K562 (cell line): Measurements from ENCODE around the gene HSD17B8. TPM values are rescaled to one million over a fixed set of nuclear protein-coding genes. Genes with fewer than 3 reads are reported as not detected.
A peak's percentile ranks its signal among the peaks of the same experiment; 100 is the strongest.

Experiments used
- ATAC-seq: fragments of 200-7000 bp; cut with Tn5 transposase; 3 replicates; pipeline ENCODE4 v1.9.1; 2020; ENCODE audit warnings: moderate library complexity
- BruUV-seq: library from RNA; stranded (reverse); fragments of 400-500 nt; replicated peaks from 2 replicates; lab custom pipeline; 2021; lab: Mats Ljungman, UMichigan
- CTCF ChIA-PET: fragments of 300-600 bp; formaldehyde crosslinking; extraction: SDS; loops from one replicate; lab custom pipeline; 2021; ENCODE audit warnings: low intra/inter-chr PET ratio; lab: Yijun Ruan, JAX
- POLR2A ChIA-PET: fragments of 300-600, 350-650 bp; sonication (Branson Sonifier 250); formaldehyde crosslinking; extraction: SDS; loops from one replicate; lab custom pipeline; 2021; ENCODE audit warnings: antibody characterized with exemption, inconsistent platforms; lab: Yijun Ruan, JAX
- DNase-seq, 4 experiments: peaks; one replicate each; pipeline versions ENCODE4 v3.0.0 to v3.0.0-alpha.2; 2011 to 2018; ENCODE audit warnings: low spot score in 3 of 4, mixed read lengths in 3 of 4; ENCODE audit errors: extremely low read depth in 1 of 4
- FAIRE-seq: peaks from 2 replicates; lab custom pipeline; 2011; peaks lifted over from hg19 to GRCh38; lab: Jason Lieb, UNC
- H2AFZ ChIP-seq: 2 replicates; pipeline ENCODE4 v1.6.0; 2011; ENCODE audit warnings: low read depth, low read length, control low read depth, inconsistent platforms
- H3K27ac ChIP-seq: fragments of 200-600 bp; 3 replicates; pipeline ENCODE4 v1.8.0; 2011; ENCODE audit warnings: low read depth, mild to moderate bottlenecking, control low read depth, inconsistent platforms, low read length, moderate library complexity, mixed read lengths; ENCODE audit errors: extremely low read depth
- H3K27me3 ChIP-seq, 2 experiments: fragments of 300-600 bp in 1 of 2; 2 replicates in 1 of 2; 3 replicates in 1 of 2; pipeline versions ENCODE4 v1.6.0 to v1.8.0; 2011; ENCODE audit warnings: inconsistent platforms in 2 of 2, low read length in 2 of 2, mild to moderate bottlenecking in 1 of 2, mixed read lengths in 1 of 2, moderate library complexity in 1 of 2; ENCODE audit not compliant: control insufficient read depth in 2 of 2, insufficient read depth in 2 of 2
- H3K36me3 ChIP-seq: fragments of 300-600 bp; 3 replicates; pipeline ENCODE4 v1.8.0; 2011; ENCODE audit warnings: mild to moderate bottlenecking, low read length, inconsistent platforms; ENCODE audit not compliant: control insufficient read depth, insufficient read depth
- H3K4me1 ChIP-seq, 2 experiments: fragments of 200-600 bp in 1 of 2; replicated peaks in 1 of 2; 2 replicates in 1 of 2; 3 replicates in 1 of 2; pipeline versions ENCODE4 v1.5.1 to v1.8.0; 2011; ENCODE audit warnings: inconsistent platforms in 2 of 2, low read length in 2 of 2, mild to moderate bottlenecking in 1 of 2, mixed read lengths in 1 of 2, moderate library complexity in 1 of 2; ENCODE audit not compliant: control insufficient read depth in 2 of 2, insufficient read depth in 2 of 2
- H3K4me2 ChIP-seq: 2 replicates; pipeline ENCODE4 v1.6.1; 2011; ENCODE audit warnings: low read length, control low read depth, inconsistent platforms, mixed read lengths; ENCODE audit not compliant: insufficient read depth
- H3K4me3 ChIP-seq: fragments of 200-600 bp; sonication (generic), shearing (Covaris generic); 2 replicates; pipeline ENCODE4 v1.5.1; 2016; ENCODE audit warnings: control low read depth, inconsistent platforms
- H3K79me2 ChIP-seq: fragments of 200-600 bp; 3 replicates; pipeline ENCODE4 v1.8.0; 2011; ENCODE audit warnings: low read length, inconsistent platforms; ENCODE audit not compliant: control insufficient read depth, insufficient read depth
- H3K9ac ChIP-seq, 2 experiments: 2 replicates each; pipeline versions ENCODE4 v1.6.0 to v1.6.1; 2011; ENCODE audit warnings: low read depth in 2 of 2, low read length in 2 of 2, control low read depth in 1 of 2, inconsistent platforms in 1 of 2, mild to moderate bottlenecking in 1 of 2, mixed read lengths in 1 of 2; ENCODE audit not compliant: insufficient read depth in 1 of 2
- H3K9me1 ChIP-seq: one replicate; pipeline ENCODE4 v1.6.0; 2011; ENCODE audit warnings: inconsistent platforms, mild to moderate bottlenecking, low read length, moderate library complexity; ENCODE audit not compliant: control insufficient read depth, insufficient read depth
- H3K9me3 ChIP-seq: replicated peaks from 2 replicates; pipeline ENCODE4 v1.5.1; 2011; ENCODE audit warnings: low read depth, low read length, inconsistent platforms; ENCODE audit not compliant: control insufficient read depth, insufficient read depth
- H4K20me1 ChIP-seq: replicated peaks from 2 replicates; pipeline ENCODE4 v1.6.1; 2011; ENCODE audit warnings: low read length, inconsistent platforms, mixed read lengths; ENCODE audit not compliant: control insufficient read depth, insufficient read depth
- ARHGAP35 ChIP-seq: fragments of 450-650 bp; IDR thresholded peaks from 2 replicates; pipeline ENCODE4 v1.6.1; 2018; ENCODE audit not compliant: partially characterized antibody
- BCOR ChIP-seq: fragments of 450-650 bp; IDR thresholded peaks from 2 replicates; pipeline ENCODE4 v1.6.1; 2016
- CEBPB ChIP-seq: fragments of 450-650 bp; IDR thresholded peaks from 2 replicates; pipeline ENCODE4 v1.6.1; 2016; ENCODE audit warnings: missing genetic modification characterization, missing compliant biosample characterization
- CSDE1 ChIP-seq, 2 experiments: fragments of 450-650 bp; IDR thresholded peaks; 2 replicates each; pipeline ENCODE4 v1.6.1; 2016; ENCODE audit warnings: mild to moderate bottlenecking in 1 of 2
- PHF20 ChIP-seq: fragments of 450-650 bp; IDR thresholded peaks from 2 replicates; pipeline ENCODE4 v1.6.1; 2018; ENCODE audit not compliant: partially characterized antibody
- RUNX1 ChIP-seq: sonication (generic); IDR thresholded peaks from 2 replicates; pipeline ENCODE4 v1.6.1; 2016; ENCODE audit warnings: antibody characterized with exemption, low read depth
- ZC3H4 ChIP-seq: sonication (generic); formaldehyde crosslinking; IDR thresholded peaks from 2 replicates; pipeline ENCODE4 v1.9.0; 2021; ENCODE audit warnings: missing genetic modification reagents, borderline replicate concordance
- ZNF217 ChIP-seq: sonication (generic); formaldehyde crosslinking; IDR thresholded peaks from 2 replicates; pipeline ENCODE4 v1.8.0; 2022; ENCODE audit warnings: mild to moderate bottlenecking, missing genetic modification reagents
- WGBS: fragments of 100-300 bp; shearing (Covaris generic); methylation state at CpG from one replicate; pipeline ENCODE4 v1.1.6; 2016; ENCODE audit warnings: low coverage, mixed read lengths; ENCODE audit not compliant: insufficient coverage; ENCODE audit errors: missing lambda C conversion rate; 5-methylcytosine and 5-hydroxymethylcytosine counted together
- in situ Hi-C: fragments of 300-500 bp; cut with MboI; formaldehyde crosslinking; loops from 4 replicates; pipeline ENCODE4 v1.15.0; 2018; ENCODE audit warnings: inconsistent platforms, mixed read lengths
- intact Hi-C: fragments of 100-400 bp; cut with micrococcal nuclease; formaldehyde crosslinking; loops from 2 replicates; pipeline ENCODE4 v1.14.2; 2022
- polyA plus RNA-seq, 8 experiments: library from polyadenylated mRNA; depleted of rRNA in 4 of 8; stranded (reverse) in 5 of 8; unstranded in 3 of 8; fragments of >200 nt; fragmentation: Nextera tagmentation in 2 of 8; fragmentation: Illumina TruSeq in 1 of 8; extraction: Ambion mirVana in 2 of 8; extraction: Trizol in 1 of 8; gene quantifications; 2 replicates each; pipeline versions ENCODE4 v1.2.1 to v1.2.3, GENCODE V29; 2011 to 2014; ENCODE audit warnings: inconsistent platforms in 1 of 8, missing spikeins in 1 of 8
- total RNA-seq, 7 experiments: library from RNA; depleted of rRNA in 6 of 7; stranded (reverse); fragments of >200 nt in 6 of 7; fragmentation: Illumina TruSeq in 2 of 7; extraction: Trizol in 2 of 7; gene quantifications; 2 replicates each; pipeline versions ENCODE4 v1.2.1 to v1.2.3, GENCODE V29; 2011 to 2021; ENCODE audit warnings: low replicate concordance in 1 of 7
- TF ChIP-seq, protein P1 (sequence below): fragments of 250-450 bp; sonication (Bioruptor Pico); IDR thresholded peaks from 2 replicates; pipeline ENCODE4 v1.8.0; 2021; ENCODE audit warnings: mild to moderate bottlenecking, moderate library complexity

The HSD17B8 gene
- total and polyA plus RNA-seq, 9 of the 15 experiments (the other 6 are each of a cell fraction or from before 2014, with no cell fraction given) = 3.7 to 35.2 (median 14.2) TPM

DNA sequence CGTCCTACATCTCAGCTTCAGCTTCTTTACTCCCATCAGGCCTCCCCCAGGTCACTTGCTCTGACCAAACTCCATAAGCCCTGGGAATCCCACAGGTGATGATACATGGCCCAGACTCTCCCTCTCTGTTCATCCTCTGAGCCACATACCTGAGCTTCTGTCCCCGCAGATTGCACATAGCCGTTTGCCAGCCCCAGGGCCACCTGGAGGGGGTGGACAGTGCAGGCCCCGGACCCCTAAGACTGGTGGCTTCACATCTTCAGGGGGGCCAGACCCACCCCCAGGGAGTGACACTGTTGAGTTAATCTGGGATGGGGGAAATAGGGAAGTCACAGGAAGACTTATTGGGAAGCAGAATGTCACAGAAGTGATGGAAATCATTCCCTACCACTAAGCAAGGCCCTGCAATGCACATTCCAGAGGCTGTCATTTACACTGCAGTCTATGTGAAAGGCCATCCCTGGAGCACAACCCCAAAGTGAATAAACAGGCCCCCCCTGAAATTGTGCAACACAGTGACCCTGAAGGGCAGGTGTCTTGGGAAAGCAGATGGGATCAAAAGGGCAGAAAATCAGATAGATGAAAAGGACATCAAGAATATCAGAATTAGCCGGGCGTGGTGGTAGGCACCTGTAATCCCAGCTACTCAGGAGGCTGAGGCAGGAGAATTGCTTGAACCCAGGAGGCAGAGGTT lies 6.1 kb upstream of the HSD17B8 start:
- no peak overlapping the region for H2AFZ ChIP-seq
- WGBS = 68% methylated on average over 6 of the region's 6 CpGs
- H4K20me1 ChIP-seq = peaks cover 16% of the 10 kb centered on the region
- no peak overlapping the region for H3K4me3 ChIP-seq
- in situ Hi-C loops = no loop called here
- H3K9ac ChIP-seq = 0 out of 4 replicates have a peak overlapping the region, but pooled peaks of 1 of the 2 experiments have one; percentile 8
- CTCF ChIA-PET = interaction anchor here (1.3 kb wide), 1 partner anchor 37 kb away, joined by 5 read pairs; no protein-coding TSS in a partner anchor
- H3K27ac ChIP-seq = no peak overlapping the region
- POLR2A ChIA-PET = interaction anchor here (0.6 to 1.7 kb wide), 5 partner anchors 10 to 226 kb away, joined by 3 to 8 read pairs (median 3); partner anchors contain the start of gene RING1
- no peak for FAIRE-seq
- no peaks in the 10 kb centered on the region for H3K9me3 ChIP-seq
- H3K27me3 ChIP-seq = no peaks in the 10 kb centered on the region
- H3K4me1 ChIP-seq = peaks cover 32 to 33% of the 10 kb centered on the region in 2 experiments; a peak in 4 of 5 replicates
- H3K9me1 ChIP-seq = peaks cover 7% of the 10 kb centered on the region
- H3K36me3 ChIP-seq = peaks cover 57% of the 10 kb centered on the region
- TF ChIP-seq BCOR (no peak), CEBPB (tag) (peak; percentile 67), RUNX1 (no peak), ZNF217 (CRISPR knock-in tag) (no peak), ZC3H4 (CRISPR knock-in tag) (no peak), CSDE1 (IDR thresholded peaks at IDR 0.05) (no peak), ARHGAP35 (no peak), PHF20 (no peak)
- TF ChIP-seq, protein P1, sequence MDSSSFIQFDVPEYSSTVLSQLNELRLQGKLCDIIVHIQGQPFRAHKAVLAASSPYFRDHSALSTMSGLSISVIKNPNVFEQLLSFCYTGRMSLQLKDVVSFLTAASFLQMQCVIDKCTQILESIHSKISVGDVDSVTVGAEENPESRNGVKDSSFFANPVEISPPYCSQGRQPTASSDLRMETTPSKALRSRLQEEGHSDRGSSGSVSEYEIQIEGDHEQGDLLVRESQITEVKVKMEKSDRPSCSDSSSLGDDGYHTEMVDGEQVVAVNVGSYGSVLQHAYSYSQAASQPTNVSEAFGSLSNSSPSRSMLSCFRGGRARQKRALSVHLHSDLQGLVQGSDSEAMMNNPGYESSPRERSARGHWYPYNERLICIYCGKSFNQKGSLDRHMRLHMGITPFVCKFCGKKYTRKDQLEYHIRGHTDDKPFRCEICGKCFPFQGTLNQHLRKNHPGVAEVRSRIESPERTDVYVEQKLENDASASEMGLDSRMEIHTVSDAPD = no peak
- TF ChIP-seq, all 486 proteins: peak for 1
- Histone ChIP-seq H3K79me2 (peaks cover 54% of the 10 kb centered on the region), H3K4me2 (peak overlapping the region; percentile 9; the same call in 1 of the 2 replicates)
- TSS peak; percentile 31 for BruUV-seq
- DNase-seq (no peak), ATAC-seq (no peak)
- intact Hi-C loops = no loop called here
